Stimulated activated CD8-positive, alpha-beta memory T cell treated with anti-CD3 and anti-CD28 coated beads, Interleukin-15, amount 100 ng/mL, for 1 hour (primary cell): ENCODE results near the gene PSIP1.
"Not testable (repeated sequence)": the region's sequence is repeated elsewhere in the genome, so short reads cannot be mapped to it uniquely, and the experiment has no call there.

ENCODE experiments used
- DNase-seq: peaks from one replicate; pipeline ENCODE4 v3.0.0-alpha.2; 2020; ENCODE audit warnings: low read depth

The PSIP1 gene

GRCh38 chr9:15430920-15431844, 79.6 kb downstream of the PSIP1 start:
- DNase-seq, result no peak

GRCh38 chr9:15427702-15428101, 83.1 kb downstream of the PSIP1 start:
- not testable (repeated sequence) for DNase-seq

GRCh38 chr9:15426019-15426418, 84.8 kb downstream of the PSIP1 start:
- no peak for DNase-seq

GRCh38 chr9:15423231-15423985, 87.4 kb downstream of the PSIP1 start:
- no peak for DNase-seq

- peak; percentile 79 for DNase-seq
These were observed 88.2 kb downstream of the PSIP1 start, which contains the start of gene SNAPC3 for GRCh38 chr9:15422372-15423230. Gene SNAPC3, plus strand, starts transcription at chr9:15422876. Its CDS starts 4 bp downstream, at chr9:15422880.

- no peak for DNase-seq
These were observed 88.8 kb downstream of the PSIP1 start for GRCh38 chr9:15421990-15422371.

GRCh38 chr9:15421532-15421931, 89.2 kb downstream of the PSIP1 start:
- no peak for DNase-seq

- DNase-seq, result no peak
These were observed 90.0 kb downstream of the PSIP1 start for GRCh38 chr9:15420796-15421195.

- no peak for DNase-seq
These were observed 93.1 kb downstream of the PSIP1 start for GRCh38 chr9:15417626-15418025.

- no peak for DNase-seq
These were observed 93.9 kb downstream of the PSIP1 start for GRCh38 chr9:15416880-15417279.
